Measurements from ENCODE around the gene SELPLG. TPM values are rescaled to one million over a fixed set of nuclear protein-coding genes. Genes with fewer than 3 reads are reported as not detected.

SELPLG gene
- total RNA-seq, 2 experiments from 2014 or later: 22.1 to 23.8 TPM

- DNase-seq: no peak
- no peaks in the 10 kb centered on the region for H3K9me3 Mint-ChIP-seq
- TF ChIP-seq CTCF (IDR thresholded peaks at IDR 0.05): no peak
- ChIA-PET CTCF (no interaction called here), POLR2A (no interaction called here)
- H3K36me3 Mint-ChIP-seq (ENCODE audit: low read depth): peaks cover 20% of the 10 kb centered on the region
- intact Hi-C loops (cut with micrococcal nuclease): no loop called here
- H3K4me1 Mint-ChIP-seq (ENCODE audit: low read depth): peaks cover 24% of the 10 kb centered on the region
- no peaks in the 10 kb centered on the region for H3K27me3 Mint-ChIP-seq
- ATAC-seq: no peak
- no peak overlapping the region for H3K27ac Mint-ChIP-seq
- H3K4me3 Mint-ChIP-seq: no peak overlapping the region
These were observed 9.4 kb upstream of the SELPLG start for GRCh38 chr12:108642899-108643654.

GRCh38 chr12:108642269-108642870 is 8.7 kb upstream of the SELPLG start:
- DNase-seq (no peak), ATAC-seq (no peak)
- intact Hi-C loops (cut with micrococcal nuclease): no loop called here
- no peaks in the 10 kb centered on the region for H3K27me3 Mint-ChIP-seq
- no peak overlapping the region for H3K4me3 Mint-ChIP-seq
- no peak for TF ChIP-seq CTCF (IDR thresholded peaks at IDR 0.05)
- H3K36me3 Mint-ChIP-seq (ENCODE audit: low read depth): peaks cover 15% of the 10 kb centered on the region
- peaks cover 28% of the 10 kb centered on the region for H3K4me1 Mint-ChIP-seq (ENCODE audit: low read depth)
- ChIA-PET POLR2A (interaction anchor here (1.0 kb wide), 1 partner anchor 24 kb away, joined by 4 read pairs; no protein-coding TSS in a partner anchor), CTCF (interaction anchor here (1.0 to 1.3 kb wide), 2 partner anchors 23 to 24 kb away, joined by 3 to 4 read pairs; no protein-coding TSS in a partner anchor)
- H3K27ac Mint-ChIP-seq: no peak overlapping the region
- H3K9me3 Mint-ChIP-seq: no peaks in the 10 kb centered on the region

- H3K4me1 Mint-ChIP-seq (ENCODE audit: low read depth): peaks cover 31% of the 10 kb centered on the region
- ChIA-PET POLR2A (interaction anchor here (0.6 to 1.0 kb wide), 3 partner anchors 18 to 24 kb away, joined by 3 to 4 read pairs (median 3); no protein-coding TSS in a partner anchor), CTCF (interaction anchor here (1.0 to 4.8 kb wide), 3 partner anchors 22 to 24 kb away, joined by 3 to 25 read pairs (median 4); no protein-coding TSS in a partner anchor)
- peaks cover 15% of the 10 kb centered on the region for H3K36me3 Mint-ChIP-seq (ENCODE audit: low read depth)
- DNase-seq (no peak), ATAC-seq (no peak)
- TF ChIP-seq CTCF (IDR thresholded peaks at IDR 0.05): no peak
- no peak overlapping the region for H3K27ac Mint-ChIP-seq
- H3K4me3 Mint-ChIP-seq: no peak overlapping the region
- H3K27me3 Mint-ChIP-seq: no peaks in the 10 kb centered on the region
- no peaks in the 10 kb centered on the region for H3K9me3 Mint-ChIP-seq
- intact Hi-C loops (cut with micrococcal nuclease): no loop called here
These were observed 8.0 kb upstream of the SELPLG start for GRCh38 chr12:108641446-108642268.

GRCh38 chr12:108640802-108641445 is 7.2 kb upstream of the SELPLG start:
- ATAC-seq (no peak), DNase-seq (no peak)
- peaks cover 30% of the 10 kb centered on the region for H3K4me1 Mint-ChIP-seq (ENCODE audit: low read depth)
- no peaks in the 10 kb centered on the region for H3K27me3 Mint-ChIP-seq
- intact Hi-C loops (cut with micrococcal nuclease): no loop called here
- no peak overlapping the region for H3K27ac Mint-ChIP-seq
- TF ChIP-seq CTCF (IDR thresholded peaks at IDR 0.05): no peak
- ChIA-PET POLR2A (interaction anchor here (0.6 to 1.0 kb wide), 3 partner anchors 19 to 23 kb away, joined by 3 to 4 read pairs (median 3); no protein-coding TSS in a partner anchor), CTCF (interaction anchor here (1.2 to 4.8 kb wide), 5 partner anchors 13 to 162 kb away, joined by 3 to 25 read pairs (median 4); no protein-coding TSS in a partner anchor)
- H3K36me3 Mint-ChIP-seq (ENCODE audit: low read depth): peaks cover 9% of the 10 kb centered on the region
- no peaks in the 10 kb centered on the region for H3K9me3 Mint-ChIP-seq
- no peak overlapping the region for H3K4me3 Mint-ChIP-seq

All from activated CD8-positive, alpha-beta T cell treated with anti-CD3 and anti-CD28 coated beads for 36 hours (primary cell).